ENCODE data around the gene ATP13A3.

Gene ATP13A3

GRCh38 chr3:194407423-194407822 lies 79.4 kb downstream of the ATP13A3 start:
- no peaks in the 10 kb centered on the region for H3K27me3 ChIP-seq (ENCODE audit: control insufficient read depth in 1 of 2, insufficient read depth in 2 of 2, low read length in 2 of 2)
- H3K27ac ChIP-seq (ENCODE audit: low read length) = no peak overlapping the region
- H3K9ac ChIP-seq (ENCODE audit: low read length in 2 of 2) = no peak overlapping the region

GRCh38 chr3:194405766-194406165 lies 81.0 kb downstream of the ATP13A3 start:
- peaks cover 0 to 2% of the 10 kb centered on the region in 2 donors for H3K27me3 ChIP-seq (ENCODE audit: control insufficient read depth in 1 of 2, insufficient read depth in 2 of 2, low read length in 2 of 2)
- no peaks in the 10 kb centered on the region for H3K4me1 ChIP-seq (ENCODE audit: control insufficient read depth, insufficient read depth, low read length)
- H3K9ac ChIP-seq (ENCODE audit: low read length in 2 of 2) = no peak overlapping the region
- H3K27ac ChIP-seq (ENCODE audit: low read length) = no peak overlapping the region
- no peak overlapping the region for H3K4me3 ChIP-seq (ENCODE audit: low read length in 2 of 2)
- peaks cover 4 to 10% of the 10 kb centered on the region in 2 donors for H3K36me3 ChIP-seq (ENCODE audit: control insufficient read depth in 2 of 2, insufficient read depth in 2 of 2, low read length in 2 of 2)
- no peaks in the 10 kb centered on the region for H3K9me3 ChIP-seq (ENCODE audit: control insufficient read depth in 2 of 2, low read length in 2 of 2)

More at GRCh38 chr3:194407423-194407822, 79.4 kb downstream of the ATP13A3 start:
- Histone ChIP-seq H3K36me3 (ENCODE audit: control insufficient read depth in 2 of 2, insufficient read depth in 2 of 2, low read length in 2 of 2) (peaks cover 4 to 10% of the 10 kb centered on the region in 2 donors), H3K4me1 (ENCODE audit: control insufficient read depth, insufficient read depth, low read length) (no peaks in the 10 kb centered on the region), H3K9me3 (ENCODE audit: control insufficient read depth in 2 of 2, low read length in 2 of 2) (no peaks in the 10 kb centered on the region), H3K4me3 (ENCODE audit: low read length in 2 of 2) (no peak overlapping the region)

- no peaks in the 10 kb centered on the region for H3K4me1 ChIP-seq (ENCODE audit: control insufficient read depth, insufficient read depth, low read length)
These were observed 82.2 kb downstream of the ATP13A3 start for GRCh38 chr3:194404365-194405140.

GRCh38 chr3:194401868-194402329 lies 84.9 kb downstream of the ATP13A3 start:
- no peaks in the 10 kb centered on the region for H3K9me3 ChIP-seq (ENCODE audit: control insufficient read depth in 2 of 2, low read length in 2 of 2)
- no peak overlapping the region for H3K9ac ChIP-seq (ENCODE audit: low read length in 2 of 2)
- no peaks in the 10 kb centered on the region for H3K36me3 ChIP-seq (ENCODE audit: control insufficient read depth in 2 of 2, insufficient read depth in 2 of 2, low read length in 2 of 2)
- peaks cover 8% of the 10 kb centered on the region for H3K4me1 ChIP-seq (ENCODE audit: control insufficient read depth, insufficient read depth, low read length)
- no peak overlapping the region for H3K4me3 ChIP-seq (ENCODE audit: low read length in 2 of 2)
- peaks cover 18 to 22% of the 10 kb centered on the region in 2 donors for H3K27me3 ChIP-seq (ENCODE audit: control insufficient read depth in 1 of 2, insufficient read depth in 2 of 2, low read length in 2 of 2)
- H3K27ac ChIP-seq (ENCODE audit: low read length) = no peak overlapping the region

More at GRCh38 chr3:194404365-194405140, 82.2 kb downstream of the ATP13A3 start:
- Histone ChIP-seq H3K27me3 (ENCODE audit: control insufficient read depth in 1 of 2, insufficient read depth in 2 of 2, low read length in 2 of 2) (peaks cover 2 to 3% of the 10 kb centered on the region in 2 donors), H3K27ac (ENCODE audit: low read length) (no peak overlapping the region), H3K9me3 (ENCODE audit: control insufficient read depth in 2 of 2, low read length in 2 of 2) (no peaks in the 10 kb centered on the region), H3K9ac (ENCODE audit: low read length in 2 of 2) (no peak overlapping the region), H3K36me3 (ENCODE audit: control insufficient read depth in 2 of 2, insufficient read depth in 2 of 2, low read length in 2 of 2) (peaks cover 4 to 10% of the 10 kb centered on the region in 2 donors), H3K4me3 (ENCODE audit: low read length in 2 of 2) (no peak overlapping the region)

GRCh38 chr3:194401346-194401745 lies 85.5 kb downstream of the ATP13A3 start:
- H3K9me3 ChIP-seq (ENCODE audit: control insufficient read depth in 2 of 2, low read length in 2 of 2) = no peaks in the 10 kb centered on the region
- H3K9ac ChIP-seq (ENCODE audit: low read length in 2 of 2) = no peak overlapping the region
- H3K27ac ChIP-seq (ENCODE audit: low read length) = no peak overlapping the region
- H3K4me3 ChIP-seq (ENCODE audit: low read length in 2 of 2) = no peak overlapping the region
- peaks cover 18 to 23% of the 10 kb centered on the region in 2 donors for H3K27me3 ChIP-seq (ENCODE audit: control insufficient read depth in 1 of 2, insufficient read depth in 2 of 2, low read length in 2 of 2)
- no peaks in the 10 kb centered on the region for H3K36me3 ChIP-seq (ENCODE audit: control insufficient read depth in 2 of 2, insufficient read depth in 2 of 2, low read length in 2 of 2)
- H3K4me1 ChIP-seq (ENCODE audit: control insufficient read depth, insufficient read depth, low read length) = peaks cover 13% of the 10 kb centered on the region

- Histone ChIP-seq H3K4me3 (ENCODE audit: low read length in 2 of 2) (no peak overlapping the region), H3K36me3 (ENCODE audit: control insufficient read depth in 2 of 2, insufficient read depth in 2 of 2, low read length in 2 of 2) (no peaks in the 10 kb centered on the region), H3K4me1 (ENCODE audit: control insufficient read depth, insufficient read depth, low read length) (peaks cover 13% of the 10 kb centered on the region), H3K27me3 (ENCODE audit: control insufficient read depth in 1 of 2, insufficient read depth in 2 of 2, low read length in 2 of 2) (peaks cover 22 to 23% of the 10 kb centered on the region in 2 donors), H3K9me3 (ENCODE audit: control insufficient read depth in 2 of 2, low read length in 2 of 2) (no peaks in the 10 kb centered on the region), H3K9ac (ENCODE audit: low read length in 2 of 2) (no peak overlapping the region), H3K27ac (ENCODE audit: low read length) (no peak overlapping the region)
These were observed 86.9 kb downstream of the ATP13A3 start for GRCh38 chr3:194399874-194400411.

- H3K36me3 ChIP-seq (ENCODE audit: control insufficient read depth in 2 of 2, insufficient read depth in 2 of 2, low read length in 2 of 2) = no peaks in the 10 kb centered on the region
These were observed 87.6 kb downstream of the ATP13A3 start, which contains the start of gene GP5 for GRCh38 chr3:194399166-194399565. TSS of gene GP5 (minus strand) at chr3:194399266. CDS start at chr3:194398282, 984 bp downstream.

GRCh38 chr3:194397757-194398312 lies 89.0 kb downstream of the ATP13A3 start:
- no peak overlapping the region for H3K27ac ChIP-seq (ENCODE audit: low read length)
- H3K4me3 ChIP-seq (ENCODE audit: low read length in 2 of 2) = peak overlapping the region; percentile 3 to 59
- no peaks in the 10 kb centered on the region for H3K36me3 ChIP-seq (ENCODE audit: control insufficient read depth in 2 of 2, insufficient read depth in 2 of 2, low read length in 2 of 2)
- peaks cover 13% of the 10 kb centered on the region for H3K4me1 ChIP-seq (ENCODE audit: control insufficient read depth, insufficient read depth, low read length)
- no peaks in the 10 kb centered on the region for H3K9me3 ChIP-seq (ENCODE audit: control insufficient read depth in 2 of 2, low read length in 2 of 2)
- peaks cover 22 to 23% of the 10 kb centered on the region in 2 donors for H3K27me3 ChIP-seq (ENCODE audit: control insufficient read depth in 1 of 2, insufficient read depth in 2 of 2, low read length in 2 of 2)
- no peak overlapping the region for H3K9ac ChIP-seq (ENCODE audit: low read length in 2 of 2)

More at GRCh38 chr3:194399166-194399565, 87.6 kb downstream of the ATP13A3 start, which contains the start of gene GP5:
- Histone ChIP-seq H3K27ac (ENCODE audit: low read length) (no peak within 1 kb of the TSS), H3K4me1 (ENCODE audit: control insufficient read depth, insufficient read depth, low read length) (peaks cover 13% of the 10 kb centered on the region), H3K4me3 (ENCODE audit: low read length in 2 of 2) (peak within 1 kb of the TSS; percentile 3 to 59), H3K27me3 (ENCODE audit: control insufficient read depth in 1 of 2, insufficient read depth in 2 of 2, low read length in 2 of 2) (peaks cover 22 to 23% of the 10 kb centered on the region in 2 donors), H3K9me3 (ENCODE audit: control insufficient read depth in 2 of 2, low read length in 2 of 2) (no peaks in the 10 kb centered on the region), H3K9ac (ENCODE audit: low read length in 2 of 2) (no peak within 1 kb of the TSS)

- Histone ChIP-seq H3K4me1 (ENCODE audit: control insufficient read depth, insufficient read depth, low read length) (peaks cover 13% of the 10 kb centered on the region), H3K27me3 (ENCODE audit: control insufficient read depth in 1 of 2, insufficient read depth in 2 of 2, low read length in 2 of 2) (peaks cover 22 to 23% of the 10 kb centered on the region in 2 donors), H3K9me3 (ENCODE audit: control insufficient read depth in 2 of 2, low read length in 2 of 2) (no peaks in the 10 kb centered on the region), H3K36me3 (ENCODE audit: control insufficient read depth in 2 of 2, insufficient read depth in 2 of 2, low read length in 2 of 2) (no peaks in the 10 kb centered on the region), H3K27ac (ENCODE audit: low read length) (no peak overlapping the region), H3K4me3 (ENCODE audit: low read length in 2 of 2) (peak overlapping the region; percentile 12 to 59), H3K9ac (ENCODE audit: low read length in 2 of 2) (peak overlapping the region in 1 of 2 donors; percentile 64)
These were observed 89.7 kb downstream of the ATP13A3 start for GRCh38 chr3:194396859-194397756.

- Histone ChIP-seq H3K36me3 (ENCODE audit: control insufficient read depth in 2 of 2, insufficient read depth in 2 of 2, low read length in 2 of 2) (no peaks in the 10 kb centered on the region), H3K27me3 (ENCODE audit: control insufficient read depth in 1 of 2, insufficient read depth in 2 of 2, low read length in 2 of 2) (peaks cover 21 to 23% of the 10 kb centered on the region in 2 donors), H3K9ac (ENCODE audit: low read length in 2 of 2) (peak overlapping the region in 1 of 2 donors; percentile 64), H3K27ac (ENCODE audit: low read length) (no peak overlapping the region), H3K4me3 (ENCODE audit: low read length in 2 of 2) (peak overlapping the region; percentile 59 to 60), H3K4me1 (ENCODE audit: control insufficient read depth, insufficient read depth, low read length) (peaks cover 13% of the 10 kb centered on the region), H3K9me3 (ENCODE audit: control insufficient read depth in 2 of 2, low read length in 2 of 2) (no peaks in the 10 kb centered on the region)
These were observed 90.3 kb downstream of the ATP13A3 start for GRCh38 chr3:194396539-194396858.

Data from stomach smooth muscle (tissue), 2 donors.